ENCODE results near the gene CST1.
"Not testable (repeated sequence)": the region's sequence is repeated elsewhere in the genome, so short reads cannot be mapped to it uniquely, and the experiment has no call there.

CST1 gene

GRCh38 chr20:23754731-23755130 is 4.0 kb upstream of the CST1 start:
- no peak for DNase-seq

GRCh38 chr20:23753589-23753988 is 2.9 kb upstream of the CST1 start:
- DNase-seq: no peak

GRCh38 chr20:23753194-23753548 is 2.4 kb upstream of the CST1 start:
- no peak for DNase-seq

GRCh38 chr20:23752481-23753193 is 1.9 kb upstream of the CST1 start:
- no peak for DNase-seq

- no peak for DNase-seq
These were observed 1.3 kb upstream of the CST1 start for GRCh38 chr20:23752019-23752418.

GRCh38 chr20:23749746-23750145 is 989 bp downstream of the CST1 start:
- DNase-seq: no peak

GRCh38 chr20:23748975-23749374 is 1.8 kb downstream of the CST1 start:
- not testable (repeated sequence) for DNase-seq

- not testable (repeated sequence) for DNase-seq
These were observed 3.2 kb downstream of the CST1 start for GRCh38 chr20:23747551-23747950.

- not testable (repeated sequence) for DNase-seq
These were observed 3.6 kb downstream of the CST1 start for GRCh38 chr20:23747092-23747491.

- DNase-seq: no peak
These were observed 4.4 kb downstream of the CST1 start for GRCh38 chr20:23746321-23746720.

- no peak for DNase-seq
These were observed 5.5 kb downstream of the CST1 start for GRCh38 chr20:23745247-23745646.

GRCh38 chr20:23744817-23745216 is 5.9 kb downstream of the CST1 start:
- no peak for DNase-seq

GRCh38 chr20:23735391-23735790 is 15.3 kb downstream of the CST1 start:
- DNase-seq: not testable (repeated sequence)

GRCh38 chr20:23734949-23735348 is 15.8 kb downstream of the CST1 start:
- not testable (repeated sequence) for DNase-seq

GRCh38 chr20:23734440-23734839 is 16.3 kb downstream of the CST1 start:
- DNase-seq: not testable (repeated sequence)

- no peak for DNase-seq
These were observed 23.7 kb downstream of the CST1 start for GRCh38 chr20:23727016-23727415.

GRCh38 chr20:23725102-23725501 is 25.6 kb downstream of the CST1 start:
- DNase-seq: no peak

GRCh38 chr20:23723659-23724307 is 27.0 kb downstream of the CST1 start:
- DNase-seq: not testable (repeated sequence)

GRCh38 chr20:23722851-23723250 is 27.9 kb downstream of the CST1 start:
- not testable (repeated sequence) for DNase-seq

- DNase-seq: no peak
These were observed 28.8 kb downstream of the CST1 start for GRCh38 chr20:23721962-23722361.

GRCh38 chr20:23719351-23719750 is 31.4 kb downstream of the CST1 start:
- not testable (repeated sequence) for DNase-seq

- not testable (repeated sequence) for DNase-seq
These were observed 39.0 kb downstream of the CST1 start for GRCh38 chr20:23711778-23712177.

- DNase-seq: no peak
These were observed 40.0 kb downstream of the CST1 start for GRCh38 chr20:23710771-23711170.

GRCh38 chr20:23705895-23706294 is 44.8 kb downstream of the CST1 start:
- no peak for DNase-seq

- DNase-seq: no peak
These were observed 48.7 kb downstream of the CST1 start for GRCh38 chr20:23702021-23702420.

Data from NCI-H2227 treated with DMSO at 0.1 percent for 48 hours (cell line).